Panc1 (cell line): ENCODE data around the gene KLK5. TPM values are rescaled to one million over a fixed set of nuclear protein-coding genes. Genes with fewer than 3 reads are reported as not detected.

ENCODE experiments used
- ATAC-seq: fragments of 200-7000 bp; cut with Tn5 transposase; 2 replicates; pipeline ENCODE4 v1.9.1; 2020; ENCODE audit warnings: mild to moderate bottlenecking, moderate library complexity
- BruUV-seq: library from RNA; stranded (reverse); fragments of 400-500 nt; replicated peaks from 2 replicates; lab custom pipeline; 2021; lab: Mats Ljungman, UMichigan
- CTCF ChIA-PET: fragments of 300-600 bp; sonication (Branson Sonifier 250); formaldehyde crosslinking; loops from one replicate; lab custom pipeline; 2022; ENCODE audit warnings: antibody characterized with exemption; lab: Charles Lee
- POLR2A ChIA-PET: fragments of 300-600 bp; sonication (Branson Sonifier 250); formaldehyde crosslinking; loops from one replicate; lab custom pipeline; 2022; ENCODE audit warnings: antibody characterized with exemption; lab: Charles Lee
- DNase-seq: peaks from one replicate; pipeline ENCODE4 v3.0.0-alpha.2; 2010; ENCODE audit warnings: low read depth, low spot score
- H3K27ac ChIP-seq: 2 replicates; pipeline ENCODE4 v1.5.1; 2011; ENCODE audit warnings: mild to moderate bottlenecking, low read length, inconsistent platforms
- H3K27me3 ChIP-seq: fragments of 200-500 bp; sonication (Bioruptor generic); 2 replicates; pipeline ENCODE4 v1.6.0; 2014; ENCODE audit warnings: low read length, inconsistent platforms; ENCODE audit not compliant: control insufficient read depth, insufficient read depth
- H3K36me3 ChIP-seq: fragments of 200-500 bp; sonication (Bioruptor generic); 2 replicates; pipeline ENCODE4 v1.5.1; 2014; ENCODE audit warnings: inconsistent platforms, mild to moderate bottlenecking, low read length, moderate library complexity; ENCODE audit not compliant: control insufficient read depth, insufficient read depth
- H3K4me1 ChIP-seq: 2 replicates; pipeline ENCODE4 v1.5.1; 2011; ENCODE audit warnings: inconsistent platforms, mild to moderate bottlenecking, low read length, moderate library complexity; ENCODE audit not compliant: control insufficient read depth, insufficient read depth
- H3K4me3 ChIP-seq, 2 experiments: 2 replicates each; pipeline ENCODE4 v1.5.1; 2011 to 2012; ENCODE audit warnings: low read depth in 2 of 2, low read length in 2 of 2, mild to moderate bottlenecking in 2 of 2, inconsistent platforms in 1 of 2, moderate library complexity in 1 of 2
- H3K9me3 ChIP-seq: fragments of 200-500 bp; sonication (Bioruptor generic); 2 replicates; pipeline ENCODE4 v1.5.1; 2014; ENCODE audit warnings: low read depth, mild to moderate bottlenecking, inconsistent platforms, low read length, moderate library complexity; ENCODE audit not compliant: control insufficient read depth, insufficient read depth
- POLR2AphosphoS5 ChIP-seq: IDR thresholded peaks from 2 replicates; pipeline ENCODE4 v1.6.1; 2012; ENCODE audit warnings: mild to moderate bottlenecking, low read depth, low read length, moderate library complexity
- SIN3A ChIP-seq: IDR thresholded peaks from 2 replicates; pipeline ENCODE4 v1.6.1; 2012; ENCODE audit warnings: low read depth, mild to moderate bottlenecking, low read length, moderate library complexity, borderline replicate concordance; ENCODE audit not compliant: insufficient read depth
- TCF7L2 ChIP-seq: IDR thresholded peaks from 2 replicates; pipeline ENCODE4 v1.6.1; 2011; ENCODE audit warnings: mild to moderate bottlenecking, low read depth, low read length, inconsistent platforms
- in situ Hi-C: cut with HindIII; loops from 2 replicates; pipeline ENCODE4 v1.10.0; 2016; ENCODE audit warnings: low sequenced_read_pairs, low pct_unique_long_range_greater_than_20kb
- intact Hi-C: fragments of 100-400 bp; cut with micrococcal nuclease; formaldehyde crosslinking; loops from one replicate; pipeline ENCODE4 v1.10.0; 2022; ENCODE audit not compliant: unreplicated experiment
- total RNA-seq: library from RNA; stranded (reverse); gene quantifications from one replicate; pipeline ENCODE4 v1.2.1, GENCODE V29; 2021; ENCODE audit not compliant: unreplicated experiment
- TF ChIP-seq, protein P1 (sequence below), 2 experiments: IDR thresholded peaks; 2 replicates each; pipeline ENCODE4 v1.6.1; 2011 to 2012; ENCODE audit warnings: low read depth in 2 of 2, control low read depth in 1 of 2, low read length in 1 of 2, mild to moderate bottlenecking in 1 of 2, moderate library complexity in 1 of 2; ENCODE audit not compliant: insufficient read depth in 1 of 2
- TF ChIP-seq, protein P2 (sequence below): fragments of 450-650 bp; IDR thresholded peaks from 2 replicates; pipeline ENCODE4 v1.5.1; 2017; ENCODE audit warnings: mild to moderate bottlenecking

KLK5 gene
- total RNA-seq, 1 experiment from 2014 or later: not detected

GRCh38 chr19:50969413-50969760, 16.5 kb upstream of the KLK5 start, which contains the start of gene KLK6:
Gene KLK6 (minus strand): TSS chr19:50969591. CDS start chr19:50968104, 1,487 bp downstream.
- H3K4me1 ChIP-seq: no peaks in the 10 kb centered on the region
- ChIA-PET POLR2A (no interaction called here), CTCF (interaction anchor here (0.7 kb wide), 1 partner anchor 154 kb away, joined by 3 read pairs; no protein-coding TSS in a partner anchor)
- no peaks in the 10 kb centered on the region for H3K36me3 ChIP-seq
- no peak for DNase-seq
- in situ Hi-C loops (no loop called here), intact Hi-C loops (no loop called here)
- no peaks in the 10 kb centered on the region for H3K27me3 ChIP-seq
- no TSS peak for BruUV-seq
- no peak within 1 kb of the TSS for H3K27ac ChIP-seq
- no peak within 1 kb of the TSS for H3K4me3 ChIP-seq
- ATAC-seq: peak; percentile 56; the same call in 1 of the 2 replicates
- no peaks in the 10 kb centered on the region for H3K9me3 ChIP-seq
- TF ChIP-seq, protein P1, sequence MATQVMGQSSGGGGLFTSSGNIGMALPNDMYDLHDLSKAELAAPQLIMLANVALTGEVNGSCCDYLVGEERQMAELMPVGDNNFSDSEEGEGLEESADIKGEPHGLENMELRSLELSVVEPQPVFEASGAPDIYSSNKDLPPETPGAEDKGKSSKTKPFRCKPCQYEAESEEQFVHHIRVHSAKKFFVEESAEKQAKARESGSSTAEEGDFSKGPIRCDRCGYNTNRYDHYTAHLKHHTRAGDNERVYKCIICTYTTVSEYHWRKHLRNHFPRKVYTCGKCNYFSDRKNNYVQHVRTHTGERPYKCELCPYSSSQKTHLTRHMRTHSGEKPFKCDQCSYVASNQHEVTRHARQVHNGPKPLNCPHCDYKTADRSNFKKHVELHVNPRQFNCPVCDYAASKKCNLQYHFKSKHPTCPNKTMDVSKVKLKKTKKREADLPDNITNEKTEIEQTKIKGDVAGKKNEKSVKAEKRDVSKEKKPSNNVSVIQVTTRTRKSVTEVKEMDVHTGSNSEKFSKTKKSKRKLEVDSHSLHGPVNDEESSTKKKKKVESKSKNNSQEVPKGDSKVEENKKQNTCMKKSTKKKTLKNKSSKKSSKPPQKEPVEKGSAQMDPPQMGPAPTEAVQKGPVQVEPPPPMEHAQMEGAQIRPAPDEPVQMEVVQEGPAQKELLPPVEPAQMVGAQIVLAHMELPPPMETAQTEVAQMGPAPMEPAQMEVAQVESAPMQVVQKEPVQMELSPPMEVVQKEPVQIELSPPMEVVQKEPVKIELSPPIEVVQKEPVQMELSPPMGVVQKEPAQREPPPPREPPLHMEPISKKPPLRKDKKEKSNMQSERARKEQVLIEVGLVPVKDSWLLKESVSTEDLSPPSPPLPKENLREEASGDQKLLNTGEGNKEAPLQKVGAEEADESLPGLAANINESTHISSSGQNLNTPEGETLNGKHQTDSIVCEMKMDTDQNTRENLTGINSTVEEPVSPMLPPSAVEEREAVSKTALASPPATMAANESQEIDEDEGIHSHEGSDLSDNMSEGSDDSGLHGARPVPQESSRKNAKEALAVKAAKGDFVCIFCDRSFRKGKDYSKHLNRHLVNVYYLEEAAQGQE (IDR thresholded peaks at IDR 0.05; ENCODE audit: insufficient read depth in 1 of 2, low read depth in 2 of 2, low read length in 1 of 2): no peak
- TF ChIP-seq, protein P2, sequence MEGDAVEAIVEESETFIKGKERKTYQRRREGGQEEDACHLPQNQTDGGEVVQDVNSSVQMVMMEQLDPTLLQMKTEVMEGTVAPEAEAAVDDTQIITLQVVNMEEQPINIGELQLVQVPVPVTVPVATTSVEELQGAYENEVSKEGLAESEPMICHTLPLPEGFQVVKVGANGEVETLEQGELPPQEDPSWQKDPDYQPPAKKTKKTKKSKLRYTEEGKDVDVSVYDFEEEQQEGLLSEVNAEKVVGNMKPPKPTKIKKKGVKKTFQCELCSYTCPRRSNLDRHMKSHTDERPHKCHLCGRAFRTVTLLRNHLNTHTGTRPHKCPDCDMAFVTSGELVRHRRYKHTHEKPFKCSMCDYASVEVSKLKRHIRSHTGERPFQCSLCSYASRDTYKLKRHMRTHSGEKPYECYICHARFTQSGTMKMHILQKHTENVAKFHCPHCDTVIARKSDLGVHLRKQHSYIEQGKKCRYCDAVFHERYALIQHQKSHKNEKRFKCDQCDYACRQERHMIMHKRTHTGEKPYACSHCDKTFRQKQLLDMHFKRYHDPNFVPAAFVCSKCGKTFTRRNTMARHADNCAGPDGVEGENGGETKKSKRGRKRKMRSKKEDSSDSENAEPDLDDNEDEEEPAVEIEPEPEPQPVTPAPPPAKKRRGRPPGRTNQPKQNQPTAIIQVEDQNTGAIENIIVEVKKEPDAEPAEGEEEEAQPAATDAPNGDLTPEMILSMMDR: no peak
- TF ChIP-seq SIN3A (no peak), POLR2AphosphoS5 (no peak), TCF7L2 (no peak)

DNA sequence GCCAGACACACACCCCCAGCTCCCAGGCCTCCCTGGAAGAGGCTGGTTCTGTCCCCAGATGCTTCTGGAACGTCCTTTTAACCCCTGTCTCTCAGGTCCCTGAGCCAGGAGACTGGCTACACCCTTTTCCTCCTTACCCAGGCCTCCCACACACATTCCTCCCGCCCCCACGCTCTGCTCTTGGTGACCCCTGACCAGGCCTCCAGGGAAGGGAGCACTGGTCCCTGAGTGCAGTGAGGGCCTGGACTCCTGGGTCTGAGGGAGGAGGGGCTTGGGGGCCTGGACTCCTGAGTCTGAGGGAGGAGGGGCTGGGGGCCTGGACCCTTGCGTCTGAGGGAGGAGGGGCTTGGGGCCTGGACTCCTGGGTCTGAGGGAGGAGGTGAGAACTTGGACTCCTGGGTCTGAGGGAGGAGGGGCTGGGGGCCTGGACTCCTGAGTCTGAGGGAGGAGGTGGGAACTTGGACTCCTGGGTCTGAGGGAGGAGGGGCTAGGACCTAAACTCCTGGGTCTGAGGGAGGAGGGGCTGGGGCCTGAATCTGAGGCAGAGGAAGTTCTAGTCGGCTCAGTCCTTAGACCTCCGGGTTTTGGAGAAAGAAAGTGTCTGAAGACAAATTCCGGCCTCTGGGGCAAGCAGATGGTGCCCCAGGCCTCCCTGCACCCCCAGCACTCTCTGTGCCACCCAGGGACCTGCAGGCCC, 16.0 kb upstream of the KLK5 start:
- H3K27me3 ChIP-seq: no peaks in the 10 kb centered on the region
- no peak overlapping the region for H3K27ac ChIP-seq
- no peak overlapping the region for H3K4me3 ChIP-seq
- H3K36me3 ChIP-seq: no peaks in the 10 kb centered on the region
- no peak for ATAC-seq
- intact Hi-C loops: no loop called here
- in situ Hi-C loops: no loop called here
- ChIA-PET POLR2A (no interaction called here), CTCF (interaction anchor here (0.7 kb wide), 1 partner anchor 154 kb away, joined by 3 read pairs; no protein-coding TSS in a partner anchor)
- no TSS peak for BruUV-seq
- TF ChIP-seq, protein P1 (IDR thresholded peaks at IDR 0.05; ENCODE audit: insufficient read depth in 1 of 2, low read depth in 2 of 2, low read length in 1 of 2): no peak
- TF ChIP-seq POLR2AphosphoS5 (no peak), TCF7L2 (no peak), SIN3A (no peak)
- TF ChIP-seq, protein P2: no peak
- DNase-seq: no peak
- H3K4me1 ChIP-seq: no peaks in the 10 kb centered on the region
- H3K9me3 ChIP-seq: no peaks in the 10 kb centered on the region
